ENCODE results near the gene LRRN2.
A peak's percentile ranks its signal among the peaks of the same experiment; 100 is the strongest.

The LRRN2 gene

GRCh38 chr1:204611036-204611435 lies 74.5 kb downstream of the LRRN2 start:
- Histone ChIP-seq H2BK120ac (ENCODE audit: low read depth, low read length) (no peak overlapping the region), H4K91ac (ENCODE audit: low read depth, low read length, poor library complexity) (no peak overlapping the region), H2BK15ac (ENCODE audit: low read length) (no peak overlapping the region), H2AK5ac (ENCODE audit: low read depth, low read length) (no peak overlapping the region), H2AFZ (ENCODE audit: low read length) (no peak overlapping the region), H3K14ac (ENCODE audit: low read length) (no peak overlapping the region), H3K27ac (replicated peaks; ENCODE audit: low read length) (no peak overlapping the region), H3K27me3 (ENCODE audit: control insufficient read depth in 3 of 3, insufficient read depth in 3 of 3, low read depth in 1 of 3, low read length in 3 of 3) (peaks cover 0 to 27% (median 0%) of the 10 kb centered on the region in 3 experiments), H3K4me1 (ENCODE audit: control insufficient read depth in 2 of 2, insufficient read depth in 1 of 2, low read depth in 1 of 2, low read length in 2 of 2) (peaks cover 6 to 9% of the 10 kb centered on the region in 2 donors), H3K79me1 (ENCODE audit: low read depth, low read length) (no peaks in the 10 kb centered on the region), H4K8ac (ENCODE audit: low read depth, low read length) (no peak overlapping the region), H3K18ac (ENCODE audit: low read length) (no peak overlapping the region), H3K4me3 (ENCODE audit: low read length in 2 of 2) (no peak overlapping the region), H2BK5ac (ENCODE audit: low read length) (no peak overlapping the region), H3K4me2 (ENCODE audit: insufficient read depth, low read length, poor library complexity, severe bottlenecking) (no peak overlapping the region), H3K4ac (ENCODE audit: low read length) (no peak overlapping the region), H3K36me3 (replicated peaks in 1 of 2; ENCODE audit: control insufficient read depth in 2 of 2, insufficient read depth in 2 of 2, low read length in 2 of 2) (no peaks in the 10 kb centered on the region), H3K9ac (ENCODE audit: low read depth, low read length, poor library complexity) (no peak overlapping the region), H2BK12ac (ENCODE audit: low read length) (no peak overlapping the region), H3K23ac (ENCODE audit: low read depth, low read length, poor library complexity) (no peak overlapping the region), H3K9me3 (replicated peaks in 1 of 2; ENCODE audit: control insufficient read depth in 2 of 2, insufficient read depth in 1 of 2, low read depth in 1 of 2, low read length in 2 of 2) (peaks cover 0 to 2% of the 10 kb centered on the region in 2 donors)
- WGBS, 2 donors (ENCODE audit: extremely low coverage in 2 of 2, insufficient read length in 2 of 2, insufficient replicate concordance in 1 of 2) = no CpG with 5 or more reads among the region's 3 CpGs
- no peak for DNase-seq (ENCODE audit: low spot score)

GRCh38 chr1:204607910-204608309 lies 77.6 kb downstream of the LRRN2 start:
- Histone ChIP-seq H2BK120ac (ENCODE audit: low read depth, low read length) (no peak overlapping the region), H3K4ac (ENCODE audit: low read length) (peak overlapping the region; percentile 58), H3K18ac (ENCODE audit: low read length) (peak overlapping the region; percentile 24), H3K14ac (ENCODE audit: low read length) (no peak overlapping the region), H2AK5ac (ENCODE audit: low read depth, low read length) (peak overlapping the region; percentile 40), H3K23ac (ENCODE audit: low read depth, low read length, poor library complexity) (no peak overlapping the region), H4K91ac (ENCODE audit: low read depth, low read length, poor library complexity) (no peak overlapping the region), H3K27me3 (ENCODE audit: control insufficient read depth in 3 of 3, insufficient read depth in 3 of 3, low read depth in 1 of 3, low read length in 3 of 3) (peaks cover 0 to 24% (median 0%) of the 10 kb centered on the region in 3 experiments), H3K79me1 (ENCODE audit: low read depth, low read length) (no peaks in the 10 kb centered on the region), H3K4me2 (ENCODE audit: insufficient read depth, low read length, poor library complexity, severe bottlenecking) (no peak overlapping the region), H2BK12ac (ENCODE audit: low read length) (no peak overlapping the region), H3K4me3 (ENCODE audit: low read length in 2 of 2) (no peak overlapping the region), H3K27ac (replicated peaks; ENCODE audit: low read length) (no peak overlapping the region), H3K9ac (ENCODE audit: low read depth, low read length, poor library complexity) (no peak overlapping the region), H3K4me1 (ENCODE audit: control insufficient read depth in 2 of 2, insufficient read depth in 1 of 2, low read depth in 1 of 2, low read length in 2 of 2) (peaks cover 6 to 9% of the 10 kb centered on the region in 2 donors), H2AFZ (ENCODE audit: low read length) (no peak overlapping the region), H3K36me3 (replicated peaks in 1 of 2; ENCODE audit: control insufficient read depth in 2 of 2, insufficient read depth in 2 of 2, low read length in 2 of 2) (no peaks in the 10 kb centered on the region), H4K8ac (ENCODE audit: low read depth, low read length) (no peak overlapping the region), H3K9me3 (replicated peaks in 1 of 2; ENCODE audit: control insufficient read depth in 2 of 2, insufficient read depth in 1 of 2, low read depth in 1 of 2, low read length in 2 of 2) (no peaks in the 10 kb centered on the region), H2BK15ac (ENCODE audit: low read length) (no peak overlapping the region), H2BK5ac (ENCODE audit: low read length) (no peak overlapping the region)
- DNase-seq (ENCODE audit: low spot score) = no peak
- no CpG with 5 or more reads among the region's 6 CpGs for WGBS, 2 donors (ENCODE audit: extremely low coverage in 2 of 2, insufficient read length in 2 of 2, insufficient replicate concordance in 1 of 2)

GRCh38 chr1:204605791-204606190 lies 79.7 kb downstream of the LRRN2 start:
- Histone ChIP-seq H3K9me3 (replicated peaks in 1 of 2; ENCODE audit: control insufficient read depth in 2 of 2, insufficient read depth in 1 of 2, low read depth in 1 of 2, low read length in 2 of 2) (no peaks in the 10 kb centered on the region), H3K27me3 (ENCODE audit: control insufficient read depth in 3 of 3, insufficient read depth in 3 of 3, low read depth in 1 of 3, low read length in 3 of 3) (peaks cover 0 to 33% (median 0%) of the 10 kb centered on the region in 3 experiments), H3K4me1 (ENCODE audit: control insufficient read depth in 2 of 2, insufficient read depth in 1 of 2, low read depth in 1 of 2, low read length in 2 of 2) (peaks cover 4 to 6% of the 10 kb centered on the region in 2 donors), H3K79me1 (ENCODE audit: low read depth, low read length) (no peaks in the 10 kb centered on the region), H2AK5ac (ENCODE audit: low read depth, low read length) (no peak overlapping the region), H3K23ac (ENCODE audit: low read depth, low read length, poor library complexity) (no peak overlapping the region), H3K4me2 (ENCODE audit: insufficient read depth, low read length, poor library complexity, severe bottlenecking) (no peak overlapping the region), H3K4ac (ENCODE audit: low read length) (no peak overlapping the region), H2BK12ac (ENCODE audit: low read length) (no peak overlapping the region), H3K14ac (ENCODE audit: low read length) (no peak overlapping the region), H3K27ac (replicated peaks; ENCODE audit: low read length) (no peak overlapping the region), H2BK15ac (ENCODE audit: low read length) (no peak overlapping the region), H2AFZ (ENCODE audit: low read length) (no peak overlapping the region), H2BK120ac (ENCODE audit: low read depth, low read length) (no peak overlapping the region), H4K8ac (ENCODE audit: low read depth, low read length) (no peak overlapping the region), H3K9ac (ENCODE audit: low read depth, low read length, poor library complexity) (no peak overlapping the region), H4K91ac (ENCODE audit: low read depth, low read length, poor library complexity) (no peak overlapping the region), H3K36me3 (replicated peaks in 1 of 2; ENCODE audit: control insufficient read depth in 2 of 2, insufficient read depth in 2 of 2, low read length in 2 of 2) (no peaks in the 10 kb centered on the region), H3K4me3 (ENCODE audit: low read length in 2 of 2) (no peak overlapping the region), H2BK5ac (ENCODE audit: low read length) (no peak overlapping the region), H3K18ac (ENCODE audit: low read length) (peak overlapping the region; percentile 16)
- WGBS, 2 donors (ENCODE audit: extremely low coverage in 2 of 2, insufficient read length in 2 of 2, insufficient replicate concordance in 1 of 2) = no CpG with 5 or more reads among the region's 7 CpGs
- no peak for DNase-seq (ENCODE audit: low spot score)

GRCh38 chr1:204602871-204603542 lies 82.5 kb downstream of the LRRN2 start:
- no peaks in the 10 kb centered on the region for H3K79me1 ChIP-seq (ENCODE audit: low read depth, low read length)
- H3K4me1 ChIP-seq (ENCODE audit: control insufficient read depth in 2 of 2, insufficient read depth in 1 of 2, low read depth in 1 of 2, low read length in 2 of 2) = peaks cover 0 to 6% of the 10 kb centered on the region in 2 donors
- H3K4me2 ChIP-seq (ENCODE audit: insufficient read depth, low read length, poor library complexity, severe bottlenecking) = no peak overlapping the region
- no peak overlapping the region for H2BK120ac ChIP-seq (ENCODE audit: low read depth, low read length)
- no CpG with 5 or more reads among the region's 6 CpGs for WGBS, 2 donors (ENCODE audit: extremely low coverage in 2 of 2, insufficient read length in 2 of 2, insufficient replicate concordance in 1 of 2)
- H2BK5ac ChIP-seq (ENCODE audit: low read length) = no peak overlapping the region
- no peak overlapping the region for H4K91ac ChIP-seq (ENCODE audit: low read depth, low read length, poor library complexity)
- H3K18ac ChIP-seq (ENCODE audit: low read length) = no peak overlapping the region
- H3K9me3 ChIP-seq (replicated peaks in 1 of 2; ENCODE audit: control insufficient read depth in 2 of 2, insufficient read depth in 1 of 2, low read depth in 1 of 2, low read length in 2 of 2) = no peaks in the 10 kb centered on the region
- H3K27ac ChIP-seq (replicated peaks; ENCODE audit: low read length) = no peak overlapping the region
- H4K8ac ChIP-seq (ENCODE audit: low read depth, low read length) = no peak overlapping the region
- peaks cover 0 to 34% (median 0%) of the 10 kb centered on the region in 3 experiments for H3K27me3 ChIP-seq (ENCODE audit: control insufficient read depth in 3 of 3, insufficient read depth in 3 of 3, low read depth in 1 of 3, low read length in 3 of 3)
- H2BK12ac ChIP-seq (ENCODE audit: low read length) = no peak overlapping the region
- H3K4ac ChIP-seq (ENCODE audit: low read length) = no peak overlapping the region
- no peak overlapping the region for H2AK5ac ChIP-seq (ENCODE audit: low read depth, low read length)
- H3K4me3 ChIP-seq (ENCODE audit: low read length in 2 of 2) = no peak overlapping the region
- no peak for DNase-seq (ENCODE audit: low spot score)
- no peaks in the 10 kb centered on the region for H3K36me3 ChIP-seq (replicated peaks in 1 of 2; ENCODE audit: control insufficient read depth in 2 of 2, insufficient read depth in 2 of 2, low read length in 2 of 2)
- no peak overlapping the region for H3K14ac ChIP-seq (ENCODE audit: low read length)
- no peak overlapping the region for H2AFZ ChIP-seq (ENCODE audit: low read length)
- no peak overlapping the region for H3K9ac ChIP-seq (ENCODE audit: low read depth, low read length, poor library complexity)
- no peak overlapping the region for H2BK15ac ChIP-seq (ENCODE audit: low read length)
- H3K23ac ChIP-seq (ENCODE audit: low read depth, low read length, poor library complexity) = no peak overlapping the region

All from neuronal stem cell (in vitro differentiated cells).